GM19043 (cell line): ENCODE results near the gene NPIPA5.
"Not testable (repeated sequence)": the region's sequence is repeated elsewhere in the genome, so short reads cannot be mapped to it uniquely, and the experiment has no call there.

Source experiments
- ATAC-seq: cut with Tn5 transposase; IDR thresholded peaks from one replicate; pipeline ENCODE4 v1.9.1; 2021; ENCODE audit warnings: low read depth; ENCODE audit not compliant: unreplicated experiment

NPIPA5 gene

GRCh38 chr16:15378194-15378593 lies at the start of gene NPIPA5:
Gene NPIPA5 (minus strand): TSS chr16:15378294. CDS start chr16:15378294, 0 bp downstream.
- not testable (repeated sequence) for ATAC-seq

- no peak for ATAC-seq
Observed at GRCh38 chr16:15427648-15428239, 49.6 kb upstream of the NPIPA5 start.

GRCh38 chr16:15426796-15427195 lies 48.7 kb upstream of the NPIPA5 start:
- no peak for ATAC-seq

GRCh38 chr16:15425861-15426260 lies 47.8 kb upstream of the NPIPA5 start:
- no peak for ATAC-seq

GRCh38 chr16:15422222-15422621 lies 44.1 kb upstream of the NPIPA5 start:
- ATAC-seq, result no peak

- ATAC-seq, result not testable (repeated sequence)
Observed at GRCh38 chr16:15421696-15422095, 43.6 kb upstream of the NPIPA5 start.

- no peak for ATAC-seq
Observed at GRCh38 chr16:15418206-15418605, 40.1 kb upstream of the NPIPA5 start.

GRCh38 chr16:15417197-15417596 lies 39.1 kb upstream of the NPIPA5 start:
- ATAC-seq, result no peak

GRCh38 chr16:15415511-15415985 lies 37.5 kb upstream of the NPIPA5 start:
- ATAC-seq, result no peak

GRCh38 chr16:15409476-15409875 lies 31.4 kb upstream of the NPIPA5 start:
- not testable (repeated sequence) for ATAC-seq

- ATAC-seq, result not testable (repeated sequence)
Observed at GRCh38 chr16:15407756-15408155, 29.7 kb upstream of the NPIPA5 start.

GRCh38 chr16:15404792-15405191 lies 26.7 kb upstream of the NPIPA5 start:
- ATAC-seq, result no peak

GRCh38 chr16:15404091-15404490 lies 26.0 kb upstream of the NPIPA5 start:
- not testable (repeated sequence) for ATAC-seq

- no peak for ATAC-seq
Observed at GRCh38 chr16:15403392-15403995, 25.4 kb upstream of the NPIPA5 start.

GRCh38 chr16:15401972-15402371 lies 23.9 kb upstream of the NPIPA5 start:
- ATAC-seq, result no peak

- ATAC-seq, result not testable (repeated sequence)
Observed at GRCh38 chr16:15400314-15400713, 22.2 kb upstream of the NPIPA5 start.

GRCh38 chr16:15399317-15399716 lies 21.2 kb upstream of the NPIPA5 start:
- ATAC-seq, result no peak

- ATAC-seq, result no peak
Observed at GRCh38 chr16:15398618-15399316, 20.7 kb upstream of the NPIPA5 start.

GRCh38 chr16:15396948-15397594 lies 19.0 kb upstream of the NPIPA5 start:
- ATAC-seq, result no peak

- ATAC-seq, result not testable (repeated sequence)
Observed at GRCh38 chr16:15396509-15396829, 18.4 kb upstream of the NPIPA5 start.
